GM12892 (cell line): Measurements from ENCODE around the gene MYBPC2.

Experiments used
- DNase-seq: peaks from one replicate; pipeline ENCODE4 v3.0.0; 2011; ENCODE audit not compliant: insufficient read length
- FAIRE-seq: peaks from 2 replicates; lab custom pipeline; 2011; peaks lifted over from hg19 to GRCh38; lab: Jason Lieb, UNC
- POLR2A ChIP-seq: IDR thresholded peaks from 2 replicates; pipeline ENCODE4 v1.6.1; 2011; ENCODE audit warnings: low read depth, low read length, control low read depth
- POLR2AphosphoS5 ChIP-seq: IDR thresholded peaks from 2 replicates; pipeline ENCODE4 v1.6.1; 2011; ENCODE audit warnings: low read depth, low read length, control low read depth
- TAF1 ChIP-seq: IDR thresholded peaks from 2 replicates; pipeline ENCODE4 v1.6.1; 2011; ENCODE audit warnings: low read depth, mild to moderate bottlenecking, control low read depth, low read length, borderline replicate concordance

MYBPC2 gene

DNA sequence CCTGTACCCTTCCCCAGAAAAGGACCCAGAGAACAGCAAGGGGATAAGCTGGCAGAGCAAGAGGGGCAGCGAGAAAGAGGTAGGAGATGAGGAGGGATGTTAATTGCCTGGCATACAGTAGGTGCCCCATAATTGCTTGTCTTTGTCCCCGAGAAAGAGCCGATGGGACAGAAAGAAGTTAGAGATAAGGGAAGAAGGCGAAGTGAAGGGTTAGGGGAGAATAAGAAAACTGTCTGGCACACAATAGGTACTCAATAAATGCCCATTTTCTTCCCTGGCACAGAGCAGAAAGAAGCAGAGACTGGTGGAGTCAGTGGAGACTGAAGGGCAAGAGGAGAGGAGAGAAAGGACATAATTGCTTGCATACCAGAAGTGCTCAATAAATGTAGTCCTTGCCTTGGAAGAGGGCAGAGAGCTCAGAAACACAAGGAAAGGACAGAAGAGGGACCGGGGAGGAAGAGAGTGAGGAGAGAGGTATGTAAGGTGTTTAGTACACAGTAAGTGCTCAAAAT, 62.4 kb downstream of the MYBPC2 start:
- no peak for DNase-seq
- no peak for TF ChIP-seq POLR2A
- TF ChIP-seq POLR2AphosphoS5, result no peak
- no peak for TF ChIP-seq TAF1
- FAIRE-seq, result no peak

DNA sequence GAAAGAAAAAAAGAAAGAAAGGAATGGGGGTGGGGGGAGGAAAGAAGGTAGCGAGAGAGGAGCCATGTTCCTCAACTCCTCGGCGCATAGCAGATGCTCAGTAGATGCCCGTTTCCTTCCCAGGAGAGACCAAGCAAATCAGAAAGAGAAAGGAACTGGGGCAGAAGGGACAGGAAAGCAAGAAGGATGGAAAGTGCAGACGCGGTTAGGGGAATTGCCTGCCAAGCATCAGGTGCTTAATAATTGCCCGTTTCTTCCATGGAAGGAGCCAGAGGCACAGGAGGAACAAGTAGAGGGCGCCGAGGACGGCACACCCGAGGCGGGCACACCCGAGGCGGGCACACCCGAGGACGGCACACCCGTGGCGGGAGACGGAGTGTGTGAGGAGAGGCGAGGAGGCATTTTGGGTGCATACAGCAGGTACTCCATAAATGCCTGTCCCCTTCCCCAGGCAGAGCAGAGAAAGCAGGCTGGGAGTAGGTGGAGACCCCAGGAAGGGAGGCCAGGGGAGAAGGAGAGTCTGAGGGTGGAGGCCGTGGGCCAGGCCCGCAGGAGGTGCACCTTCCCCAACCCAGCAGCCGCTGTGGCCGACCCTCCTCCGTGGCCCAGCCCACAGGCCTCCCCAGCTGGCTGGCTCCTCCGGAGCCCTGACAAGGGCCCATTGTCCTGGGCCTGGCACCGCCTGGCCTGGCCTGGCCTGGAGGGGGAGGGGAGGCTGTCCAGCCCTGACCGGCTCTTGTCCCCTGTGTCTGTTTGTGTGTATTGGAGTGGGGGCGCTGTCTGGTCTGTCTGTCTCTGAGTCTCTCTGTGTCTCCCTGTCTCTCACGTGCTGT, 63.7 kb downstream of the MYBPC2 start:
- FAIRE-seq, result no peak

DNA sequence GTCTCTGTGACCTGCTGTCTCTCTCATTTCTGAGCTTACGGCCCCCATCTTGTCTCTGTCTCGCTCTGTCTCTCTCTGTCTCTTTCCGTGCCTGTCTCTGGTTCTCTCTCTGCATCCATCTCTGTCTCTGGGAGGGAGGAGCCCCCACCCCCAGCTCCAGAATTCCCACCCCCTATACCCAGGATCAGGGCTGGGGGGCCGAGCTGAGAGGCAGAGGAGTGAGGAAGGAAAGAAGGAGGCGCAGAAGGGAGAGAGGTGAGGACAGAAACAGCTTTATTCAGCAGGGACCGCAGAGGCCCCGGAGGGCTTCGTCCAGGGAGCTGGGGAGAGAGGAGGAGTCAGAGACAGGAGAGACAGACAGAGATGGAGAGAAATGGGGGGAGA, 64.3 kb downstream of the MYBPC2 start:
- DNase-seq, result no peak
- TF ChIP-seq TAF1 (no peak), POLR2A (no peak), POLR2AphosphoS5 (no peak)
- FAIRE-seq, result no peak

More for the DNA sequence above, 63.7 kb downstream of the MYBPC2 start:
- TF ChIP-seq POLR2AphosphoS5 (no peak), TAF1 (no peak), POLR2A (no peak)
- DNase-seq, result no peak

DNA sequence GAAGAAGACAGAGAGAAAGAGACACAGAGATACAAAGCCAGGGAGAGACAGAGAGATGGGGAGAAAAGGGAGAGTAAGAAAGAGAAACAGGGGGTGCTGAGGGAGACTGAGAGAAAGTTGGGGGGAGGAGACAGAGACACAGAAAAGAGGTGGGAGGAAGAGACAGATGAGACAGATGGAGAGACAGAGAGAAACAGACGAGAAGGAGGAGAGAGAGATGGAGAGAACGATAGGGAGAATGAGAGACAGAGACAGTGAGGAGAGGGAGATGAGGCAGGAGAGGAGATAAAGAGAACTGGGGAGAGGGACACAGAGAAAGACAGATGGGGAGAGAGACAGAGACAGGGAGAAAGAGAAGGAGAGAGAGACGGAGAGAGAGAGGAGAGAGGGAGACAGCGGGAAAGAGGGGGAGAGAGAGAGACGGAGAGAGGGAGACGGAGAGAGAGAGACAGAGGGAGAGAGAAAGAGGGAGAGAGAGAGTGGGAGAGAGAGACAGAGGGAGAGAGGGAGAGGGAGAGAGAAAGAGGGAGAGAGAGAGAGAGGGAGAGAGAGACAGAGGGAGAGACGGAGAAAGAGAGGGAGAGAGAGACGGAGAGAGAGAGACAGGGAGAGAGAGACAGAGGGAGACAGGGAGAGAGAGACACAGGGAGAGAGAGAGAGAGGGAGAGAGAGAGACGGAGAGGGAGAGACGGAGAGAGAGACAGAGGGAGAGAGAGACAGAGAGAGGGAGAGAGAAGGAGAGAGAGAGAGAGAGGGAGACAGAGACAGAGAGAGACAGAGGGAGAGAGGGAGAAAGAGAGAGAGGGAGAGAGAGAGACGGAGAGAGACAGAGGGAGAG, 65.7 kb downstream of the MYBPC2 start:
- FAIRE-seq, result no peak
- TF ChIP-seq POLR2A (no peak), POLR2AphosphoS5 (no peak), TAF1 (no peak)

DNA sequence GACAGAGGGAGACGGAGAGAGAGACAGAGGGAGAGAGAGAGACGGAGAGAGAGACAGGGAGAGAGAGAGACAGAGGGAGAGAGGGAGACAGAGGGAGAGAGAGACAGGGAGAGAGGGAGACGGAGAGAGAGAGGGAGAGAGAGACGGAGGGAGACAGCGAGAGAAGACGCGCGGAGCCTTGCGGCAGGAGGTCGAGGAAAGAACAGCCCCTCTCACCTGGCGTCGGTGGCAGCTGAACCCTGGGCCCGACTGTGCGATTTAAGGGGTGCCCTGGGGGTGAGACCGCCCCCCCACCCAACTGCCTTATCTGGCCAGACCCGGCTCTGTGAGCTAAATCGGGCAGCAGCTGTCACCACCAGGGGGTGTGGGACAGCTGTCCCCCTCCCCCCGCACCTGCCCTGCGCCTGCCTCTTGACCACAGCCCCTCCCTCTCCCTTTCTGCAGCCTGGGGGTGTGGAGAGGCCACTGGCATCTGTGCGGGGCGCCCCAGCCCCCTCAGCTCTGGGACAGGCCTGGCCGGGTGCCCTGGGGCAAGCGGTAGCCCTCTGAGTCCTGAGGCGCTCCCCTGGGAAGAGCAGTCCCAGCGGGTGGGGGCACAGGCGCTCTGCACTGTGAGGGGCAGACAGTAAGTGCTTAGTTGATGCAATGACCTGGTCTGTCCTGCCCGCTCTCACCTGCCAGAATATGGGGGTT, 67.5 kb downstream of the MYBPC2 start:
- FAIRE-seq (no peak), DNase-seq (no peak)
- TF ChIP-seq TAF1 (no peak), POLR2AphosphoS5 (no peak), POLR2A (no peak)

More for the DNA sequence above, 65.7 kb downstream of the MYBPC2 start:
- DNase-seq, result no peak

DNA sequence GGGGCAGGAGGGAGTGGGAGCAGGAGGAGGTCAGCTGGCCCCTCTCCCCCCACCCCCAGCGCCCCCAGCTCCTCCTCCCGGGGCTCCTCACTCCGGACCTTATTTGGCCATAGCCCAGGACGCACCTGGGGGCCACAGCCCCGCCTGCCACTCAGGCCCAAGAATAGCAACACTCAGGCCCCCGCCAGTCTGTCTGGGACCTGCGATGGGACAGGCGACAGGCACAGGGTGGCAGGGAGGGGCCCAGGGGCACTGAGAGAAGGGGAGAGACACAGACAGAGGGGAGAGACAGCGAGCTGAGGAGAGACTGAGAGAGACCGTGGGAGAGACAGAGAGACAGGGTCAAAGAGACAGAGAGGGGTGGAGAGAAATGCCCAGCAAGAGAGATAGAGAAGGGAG, 68.1 kb downstream of the MYBPC2 start:
- FAIRE-seq (no peak), DNase-seq (no peak)
- TF ChIP-seq POLR2AphosphoS5 (no peak), TAF1 (no peak), POLR2A (no peak)

DNA sequence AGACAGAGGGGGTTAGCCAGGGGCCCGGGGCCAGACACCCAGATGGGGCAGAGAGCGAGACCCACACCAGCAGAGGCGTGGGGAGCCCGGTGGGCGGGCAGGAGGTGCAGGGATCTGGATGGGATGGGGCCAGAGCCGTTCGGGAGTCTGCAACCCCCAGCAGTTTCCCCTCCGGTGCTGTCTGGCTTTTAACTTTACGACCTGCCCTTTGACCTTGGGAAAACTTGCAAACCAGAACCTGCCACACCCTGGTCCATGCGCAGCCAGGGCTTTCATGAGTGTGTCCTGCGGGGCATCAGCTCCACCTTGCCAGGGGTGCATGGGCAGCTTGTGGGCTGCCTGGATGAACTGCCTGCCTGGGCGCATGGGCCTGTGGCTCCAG, 68.5 kb downstream of the MYBPC2 start:
- TF ChIP-seq TAF1, result no peak
- no peak for FAIRE-seq

DNA sequence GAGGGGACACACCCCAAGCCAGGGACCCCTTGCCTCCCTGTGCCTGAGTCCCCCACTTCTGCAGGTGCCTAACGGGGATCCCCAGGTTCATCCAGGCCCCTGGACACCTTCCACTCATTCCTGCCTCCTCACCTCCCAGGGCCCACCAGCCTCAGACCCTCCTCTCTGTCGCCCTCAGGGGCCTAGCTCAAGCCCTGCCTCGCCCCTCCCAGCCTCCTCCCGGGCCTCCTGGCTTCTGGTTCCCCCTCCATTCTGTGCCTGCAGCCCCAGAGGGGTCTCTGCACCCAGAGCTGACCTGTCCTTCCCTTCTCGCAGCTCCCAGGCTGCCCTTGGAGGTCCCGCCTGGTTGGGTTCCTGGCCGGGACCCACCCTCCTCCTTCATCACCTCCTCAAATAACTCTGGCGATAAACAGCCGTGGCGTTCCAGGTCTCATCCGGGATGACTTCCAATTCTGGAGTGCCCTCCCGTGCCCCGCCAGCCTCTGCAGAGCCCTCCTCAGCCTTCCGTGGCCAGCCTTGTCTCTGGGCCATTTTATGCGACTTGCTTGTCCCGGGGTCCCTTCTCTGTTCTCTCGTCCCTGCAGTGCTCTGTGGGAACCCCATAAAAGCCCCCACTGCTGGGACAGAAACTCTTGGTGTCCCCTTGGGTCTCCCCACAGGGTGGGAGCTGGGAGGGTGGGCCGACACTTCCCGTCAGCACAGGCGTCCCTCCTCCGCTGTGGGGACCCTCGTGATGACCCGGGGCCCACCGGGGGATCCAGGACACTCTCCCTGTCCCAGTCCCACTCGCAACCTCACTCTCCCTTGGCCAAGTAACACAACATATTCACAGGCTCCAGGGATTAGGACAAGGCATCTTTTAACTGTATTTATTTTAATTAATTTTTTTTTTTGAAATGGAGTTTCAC, 69.1 kb downstream of the MYBPC2 start:
- TF ChIP-seq TAF1 (no peak), POLR2A (no peak), POLR2AphosphoS5 (no peak)
- DNase-seq (no peak), FAIRE-seq (no peak)

More for the DNA sequence above, 68.5 kb downstream of the MYBPC2 start:
- no peak for DNase-seq

DNA sequence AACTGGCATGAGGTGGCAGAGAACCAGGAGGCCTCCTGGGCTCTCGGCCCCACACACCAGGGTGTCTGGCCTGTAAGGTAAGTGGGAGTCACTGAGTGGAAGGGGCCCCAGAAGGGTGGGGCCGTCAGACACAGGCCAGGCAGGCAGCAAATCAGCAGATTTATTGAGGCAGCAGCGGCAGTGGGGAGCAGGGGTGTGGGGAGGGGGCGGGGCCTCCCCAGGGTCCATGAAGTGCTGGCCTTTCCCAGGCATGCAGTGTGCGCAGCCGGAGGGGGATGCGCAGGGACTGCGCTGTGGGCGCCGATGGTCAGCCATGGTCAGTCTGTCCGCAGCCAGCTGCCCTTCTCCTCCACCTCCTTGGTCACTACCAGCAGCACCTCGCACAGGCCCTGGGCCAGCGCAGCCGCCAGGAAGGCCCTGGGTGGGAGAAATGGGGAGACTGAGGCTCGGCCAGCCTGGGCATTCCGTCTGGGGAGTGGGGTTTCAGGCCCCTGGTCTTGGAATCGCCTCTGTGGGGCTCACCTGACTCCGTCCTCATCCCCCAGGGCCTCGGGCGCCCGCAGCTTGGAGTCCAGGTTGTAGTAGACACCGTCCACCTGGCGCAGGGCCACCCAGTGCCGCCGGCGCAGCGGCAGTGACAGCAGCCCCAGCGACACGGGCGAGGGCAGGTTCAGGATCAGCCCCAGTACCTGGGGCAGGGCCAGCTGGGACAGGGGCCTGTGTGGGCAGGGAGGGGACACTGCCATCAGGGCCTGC, 73.3 kb downstream of the MYBPC2 start:
- TF ChIP-seq POLR2AphosphoS5 (no peak), POLR2A (no peak), TAF1 (no peak)
- FAIRE-seq (no peak), DNase-seq (no peak)

DNA sequence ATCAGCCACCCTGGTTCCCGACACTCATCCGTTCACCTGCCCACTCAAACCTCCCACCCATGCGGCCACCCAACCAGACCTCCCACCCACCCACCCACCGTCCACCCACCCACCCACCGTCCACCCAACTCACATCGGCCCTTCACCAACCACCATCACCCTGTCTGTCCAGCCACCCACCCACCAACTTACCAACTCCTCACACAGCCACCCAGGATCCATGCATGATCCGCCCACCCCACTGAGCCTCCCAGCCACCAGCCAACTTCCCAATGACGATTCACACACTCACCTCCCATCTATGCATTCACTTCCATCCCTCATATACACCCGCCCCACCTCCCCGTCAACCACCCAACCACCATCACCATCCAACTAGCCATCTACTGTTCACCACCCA, 74.0 kb downstream of the MYBPC2 start:
- no peak for DNase-seq
- TF ChIP-seq TAF1, result no peak
- TF ChIP-seq POLR2A, result no peak
- no peak for TF ChIP-seq POLR2AphosphoS5
- FAIRE-seq, result no peak
